ACC112 (cell line): ENCODE data around the gene NUP62CL.
A peak's percentile ranks its signal among the peaks of the same experiment; 100 is the strongest.

Experiments used
- H2AFZ ChIP-seq: fragments of 200-600 bp; sonication (generic); one replicate; pipeline ENCODE4 v1.6.0; 2017; ENCODE audit warnings: antibody characterized with exemption, low read length; ENCODE audit not compliant: unreplicated experiment
- H3K27ac ChIP-seq: fragments of 200-600 bp; sonication (generic); 2 replicates; pipeline ENCODE4 v1.5.1; 2014; ENCODE audit warnings: low read depth, mild to moderate bottlenecking, antibody characterized with exemption, low read length, moderate library complexity
- H3K27me3 ChIP-seq: fragments of 200-600 bp; sonication (generic); 2 replicates; pipeline ENCODE4 v1.6.1; 2014; ENCODE audit warnings: mild to moderate bottlenecking, antibody characterized with exemption, low read length, moderate library complexity, mixed read lengths; ENCODE audit not compliant: insufficient read depth
- H3K36me3 ChIP-seq: fragments of 200-600 bp; sonication (generic); 2 replicates; pipeline ENCODE4 v1.6.1; 2016; ENCODE audit warnings: mild to moderate bottlenecking, antibody characterized with exemption, low read length, moderate library complexity, mixed read lengths; ENCODE audit not compliant: insufficient read depth
- H3K4me1 ChIP-seq: fragments of 200-600 bp; sonication (generic); one replicate; pipeline ENCODE4 v1.6.1; 2016; ENCODE audit warnings: low read length, mixed read lengths; ENCODE audit not compliant: insufficient read depth, unreplicated experiment, control insufficient read depth
- H3K4me3 ChIP-seq: fragments of 200-600 bp; sonication (generic); 2 replicates; pipeline ENCODE4 v1.5.1; 2014; ENCODE audit warnings: mild to moderate bottlenecking, low read depth, low read length
- H3K79me2 ChIP-seq: fragments of 200-600 bp; sonication (generic); one replicate; pipeline ENCODE4 v1.6.0; 2016; ENCODE audit warnings: low read length; ENCODE audit not compliant: control insufficient read depth, unreplicated experiment, insufficient read depth

NUP62CL gene

DNA sequence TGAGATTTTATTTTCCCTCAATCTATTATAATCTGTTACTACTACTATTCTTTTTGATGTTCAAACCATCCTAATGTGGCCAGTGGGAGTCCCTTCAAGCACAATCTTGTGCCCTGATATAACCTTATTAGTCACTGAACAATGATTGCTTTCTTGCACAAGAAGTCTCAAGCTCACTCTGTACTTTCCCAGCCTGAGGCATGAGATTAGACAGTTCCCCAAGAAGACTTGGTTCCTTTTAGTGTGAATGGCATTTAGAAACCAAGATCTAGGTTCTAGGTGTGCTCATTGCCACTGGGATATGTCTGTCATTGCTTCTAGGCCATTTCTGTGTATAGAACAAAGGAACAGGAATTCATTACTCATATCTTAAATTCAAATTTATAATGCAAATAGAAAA, 59.6 kb downstream of the NUP62CL start:
- H3K27me3 ChIP-seq: no peaks in the 10 kb centered on the region
- no peak overlapping the region for H3K27ac ChIP-seq
- no peak overlapping the region for H3K4me3 ChIP-seq
- H3K36me3 ChIP-seq: no peaks in the 10 kb centered on the region
- H3K4me1 ChIP-seq: no peaks in the 10 kb centered on the region
- no peaks in the 10 kb centered on the region for H3K79me2 ChIP-seq
- no peak overlapping the region for H2AFZ ChIP-seq

DNA sequence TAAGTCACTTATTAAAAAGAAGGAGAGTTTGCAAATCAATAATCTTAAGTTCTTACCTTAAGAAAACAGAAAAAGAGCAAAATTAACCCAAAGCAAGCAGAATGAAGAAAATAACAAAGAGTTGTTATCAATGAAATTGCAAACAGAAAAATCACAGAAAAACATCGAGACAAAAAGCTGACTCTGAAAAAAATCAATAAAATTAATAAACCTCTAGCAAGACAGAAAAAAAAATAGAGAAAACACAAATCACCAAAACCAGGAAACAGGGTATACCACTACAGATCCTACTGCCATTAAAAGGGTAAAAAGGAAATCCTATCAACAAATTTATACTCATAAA, 70.3 kb downstream of the NUP62CL start:
- Histone ChIP-seq H3K36me3 (no peaks in the 10 kb centered on the region), H2AFZ (peak overlapping the region; percentile 50), H3K79me2 (no peaks in the 10 kb centered on the region), H3K27me3 (no peaks in the 10 kb centered on the region), H3K27ac (peak overlapping the region; percentile 70), H3K4me1 (peaks cover 15% of the 10 kb centered on the region), H3K4me3 (no peak overlapping the region)

DNA sequence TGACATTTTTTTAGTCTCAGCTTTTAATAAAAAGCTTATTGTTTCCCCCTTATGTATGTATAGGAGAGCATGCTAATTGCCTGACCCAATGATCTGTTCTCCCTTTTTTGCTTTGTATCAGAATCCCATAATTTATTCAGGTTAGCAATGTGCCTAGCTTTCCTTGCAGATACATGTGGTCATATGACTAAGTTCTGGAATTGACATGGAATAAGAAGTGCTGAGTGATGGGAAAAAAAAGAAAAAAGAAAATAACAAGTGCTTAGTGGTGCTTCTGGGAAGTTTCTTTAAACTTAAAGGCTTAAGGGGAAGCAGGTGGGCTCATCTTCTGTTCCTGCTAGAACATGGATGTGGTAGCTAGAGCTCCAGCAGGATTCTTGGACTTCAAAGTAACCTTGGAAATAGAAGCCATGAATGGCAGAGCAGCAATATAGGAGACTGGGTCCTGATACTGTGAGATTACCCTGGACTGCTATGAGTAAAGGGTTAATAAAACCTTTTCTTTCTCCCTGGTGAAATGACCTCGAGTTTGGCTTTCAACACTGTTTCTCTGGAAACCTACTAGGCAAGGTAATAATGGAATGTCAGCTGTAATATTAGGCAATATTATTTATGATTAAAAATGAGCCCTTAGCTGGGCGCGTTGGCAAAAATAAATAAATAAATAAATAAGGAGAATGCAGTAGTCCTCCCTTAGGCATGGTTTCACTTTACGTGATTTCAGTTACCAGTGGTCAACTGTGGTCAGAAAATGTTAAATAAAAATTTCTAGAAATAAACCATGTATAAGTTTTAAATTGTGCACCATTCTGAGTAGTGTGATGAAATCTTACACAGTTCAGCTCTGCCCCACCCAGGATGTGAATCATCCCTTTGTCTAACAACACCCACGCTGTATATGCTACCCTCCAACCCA, 70.9 kb downstream of the NUP62CL start:
- H3K27me3 ChIP-seq: no peaks in the 10 kb centered on the region
- H2AFZ ChIP-seq: peak overlapping the region; percentile 22
- no peaks in the 10 kb centered on the region for H3K36me3 ChIP-seq
- peak overlapping the region; percentile 70 for H3K27ac ChIP-seq
- peaks cover 15% of the 10 kb centered on the region for H3K4me1 ChIP-seq
- H3K79me2 ChIP-seq: no peaks in the 10 kb centered on the region
- H3K4me3 ChIP-seq: no peak overlapping the region

- Histone ChIP-seq H3K27me3 (no peaks in the 10 kb centered on the region), H3K27ac (no peak overlapping the region), H3K79me2 (no peaks in the 10 kb centered on the region), H3K4me3 (no peak overlapping the region), H3K36me3 (no peaks in the 10 kb centered on the region), H3K4me1 (peaks cover 6% of the 10 kb centered on the region), H2AFZ (no peak overlapping the region)
These were observed 82.5 kb downstream of the NUP62CL start for GRCh38 chrX:107123750-107124149.

DNA sequence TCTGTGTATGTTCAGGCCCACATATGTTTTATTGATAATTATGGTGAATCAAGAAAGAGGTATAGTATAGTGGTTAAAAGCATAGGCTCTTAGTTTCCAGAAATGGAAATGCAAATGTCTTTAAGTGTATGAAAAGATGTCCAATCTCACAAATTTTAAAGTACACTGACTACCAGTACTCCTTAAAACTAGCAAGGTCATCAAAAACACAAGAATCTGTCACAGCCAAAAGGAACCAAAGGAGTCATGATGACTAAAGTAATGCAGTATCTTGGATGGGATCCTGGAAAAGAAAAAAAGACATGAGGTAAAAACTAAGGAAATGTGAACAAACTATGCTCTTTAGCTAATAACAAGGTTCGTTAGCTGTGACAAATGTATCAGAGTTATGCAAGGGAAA, 87.0 kb downstream of the NUP62CL start:
- Histone ChIP-seq H3K4me1 (peaks cover 6% of the 10 kb centered on the region), H3K36me3 (peaks cover 3% of the 10 kb centered on the region), H3K27me3 (no peaks in the 10 kb centered on the region), H2AFZ (peak overlapping the region; percentile 99), H3K27ac (no peak overlapping the region), H3K79me2 (peaks cover 16% of the 10 kb centered on the region), H3K4me3 (peak overlapping the region; percentile 85)

- Histone ChIP-seq H3K27ac (no peak within 1 kb of the TSS), H2AFZ (peak within 1 kb of the TSS; percentile 99), H3K36me3 (peaks cover 9% of the 10 kb centered on the region)
These were observed 87.7 kb downstream of the NUP62CL start, which contains the start of gene RBM41 for GRCh38 chrX:107118322-107119147. Gene RBM41, minus strand, starts transcription at chrX:107118822. Its CDS starts 49 bp downstream, at chrX:107118773.

DNA sequence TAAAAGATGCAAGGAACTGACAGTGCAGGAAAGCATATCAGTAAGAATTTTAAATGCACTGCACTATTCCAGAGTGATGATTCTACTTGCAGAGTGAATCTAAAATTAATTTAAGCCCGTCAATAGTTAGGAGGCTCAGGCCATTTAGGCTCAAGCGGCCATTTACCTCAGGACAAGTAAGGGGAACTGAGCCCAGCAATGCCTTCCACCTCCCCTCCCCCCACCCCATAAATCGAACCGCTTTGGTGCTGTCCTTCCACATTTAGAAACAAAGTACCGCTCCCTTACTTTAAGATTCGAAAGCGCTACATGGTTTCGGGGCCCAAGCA, 88.3 kb downstream of the NUP62CL start:
- peak overlapping the region; percentile 85 for H3K4me3 ChIP-seq
- peaks cover 16% of the 10 kb centered on the region for H3K79me2 ChIP-seq
- H3K36me3 ChIP-seq: peaks cover 11% of the 10 kb centered on the region
- H2AFZ ChIP-seq: peak overlapping the region; percentile 99
- no peak overlapping the region for H3K27ac ChIP-seq
- H3K27me3 ChIP-seq: no peaks in the 10 kb centered on the region
- peaks cover 6% of the 10 kb centered on the region for H3K4me1 ChIP-seq

More at GRCh38 chrX:107118322-107119147, 87.7 kb downstream of the NUP62CL start, which contains the start of gene RBM41:
- Histone ChIP-seq H3K27me3 (no peaks in the 10 kb centered on the region), H3K4me3 (peak within 1 kb of the TSS; percentile 85), H3K4me1 (peaks cover 6% of the 10 kb centered on the region), H3K79me2 (peaks cover 16% of the 10 kb centered on the region)

DNA sequence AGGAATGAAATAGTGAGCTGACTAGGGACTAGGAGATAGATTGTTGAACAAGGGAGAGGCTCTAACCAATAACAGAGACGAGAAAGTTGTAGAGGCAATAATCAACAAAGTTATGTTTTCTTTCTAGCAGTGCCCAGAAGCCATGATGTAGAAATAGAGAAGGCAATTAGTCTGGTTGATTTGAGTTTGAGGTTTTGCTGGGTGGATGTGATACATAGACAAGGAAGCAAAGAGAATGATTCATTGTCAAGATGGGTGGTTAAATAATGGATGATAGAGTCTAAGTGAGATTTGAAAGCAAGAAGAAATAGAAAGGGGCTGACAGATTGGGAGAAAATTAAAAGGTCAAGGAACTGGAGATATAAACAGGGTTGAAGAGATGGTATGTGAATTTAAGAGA, 98.8 kb downstream of the NUP62CL start:
- Histone ChIP-seq H3K79me2 (no peaks in the 10 kb centered on the region), H3K36me3 (peaks cover 17% of the 10 kb centered on the region)

GRCh38 chrX:107102980-107103379, 103.3 kb downstream of the NUP62CL start:
- Histone ChIP-seq H2AFZ (no peak overlapping the region), H3K27ac (no peak overlapping the region), H3K79me2 (no peaks in the 10 kb centered on the region), H3K27me3 (no peaks in the 10 kb centered on the region), H3K36me3 (0 out of 2 replicates have a peak, but pooled peaks cover under 1% of the 10 kb centered on the region), H3K4me1 (no peaks in the 10 kb centered on the region), H3K4me3 (no peak overlapping the region)

More for the DNA sequence above, 98.8 kb downstream of the NUP62CL start:
- Histone ChIP-seq H3K4me1 (no peaks in the 10 kb centered on the region), H3K4me3 (no peak overlapping the region), H3K27ac (no peak overlapping the region), H3K27me3 (no peaks in the 10 kb centered on the region), H2AFZ (no peak overlapping the region)

GRCh38 chrX:107076158-107076557, 130.1 kb downstream of the NUP62CL start:
- Histone ChIP-seq H3K4me3 (no peak overlapping the region), H3K79me2 (no peaks in the 10 kb centered on the region), H2AFZ (no peak overlapping the region), H3K27me3 (no peaks in the 10 kb centered on the region), H3K27ac (no peak overlapping the region), H3K4me1 (no peaks in the 10 kb centered on the region), H3K36me3 (0 out of 2 replicates have a peak, but pooled peaks cover 4% of the 10 kb centered on the region)
